ENCODE results near the gene ADAD1. TPM values are rescaled to one million over a fixed set of nuclear protein-coding genes. Genes with fewer than 3 reads are reported as not detected.

The ADAD1 gene
- total and polyA plus RNA-seq, 2 donors (not counting 3 experiments of a cell fraction or from before 2014, with no cell fraction given) = not detected

DNA sequence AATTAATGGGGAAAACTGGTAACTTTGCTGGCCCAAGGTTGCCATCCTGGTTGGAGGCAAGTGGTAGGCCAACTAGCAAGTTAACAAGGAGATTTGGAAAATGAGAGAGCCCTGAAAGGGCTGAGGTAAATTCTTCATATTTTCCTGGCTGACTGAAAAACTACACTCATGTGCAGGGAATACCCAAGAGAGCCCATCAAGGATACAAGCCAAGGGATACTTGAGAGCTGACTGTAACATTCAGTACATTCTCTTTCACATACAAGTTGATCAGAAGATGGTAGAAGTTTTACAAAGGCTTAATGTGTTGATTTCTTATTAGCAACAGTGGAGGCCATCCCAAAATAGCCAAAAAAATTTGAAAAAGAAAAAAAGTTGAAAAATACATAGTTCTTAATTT, 44.4 kb downstream of the ADAD1 start:
- dilution Hi-C loops (cut with MboI; ENCODE audit: extremely low pct_ligation_motif_present, low sequenced_read_pairs) = no loop called here
- no peaks in the 10 kb centered on the region for H4K20me1 ChIP-seq (replicated peaks; ENCODE audit: control insufficient read depth, extremely low read depth, insufficient read depth, low read length)
- no TSS peak for BruUV-seq (replicated peaks)
- no peak overlapping the region for H3K4me2 ChIP-seq (ENCODE audit: insufficient read depth, low read length)
- intact Hi-C loops (cut with micrococcal nuclease) = no loop called here
- DNase-seq (ENCODE audit: low read depth, low spot score) (no peak), FAIRE-seq (no peak)
- TF ChIP-seq MYC (IDR thresholded peaks at IDR 0.05; ENCODE audit: low read depth, low read length) (no peak), CTCF (IDR thresholded peaks at IDR 0.05; ENCODE audit: extremely low read depth in 1 of 2, insufficient read depth in 1 of 2, low read depth in 1 of 2, low read length in 2 of 2) (no peak), MAX (IDR thresholded peaks at IDR 0.05; ENCODE audit: insufficient read depth, insufficient read length) (no peak), FOS (IDR thresholded peaks at IDR 0.05; ENCODE audit: borderline replicate concordance, insufficient read depth, low read length) (no peak), GATA2 (IDR thresholded peaks at IDR 0.05; ENCODE audit: insufficient read depth, insufficient read length, low read depth, low read length) (no peak), JUN (IDR thresholded peaks at IDR 0.05; ENCODE audit: borderline replicate concordance, insufficient read depth, insufficient read length, low read depth) (no peak), EZH2 (IDR thresholded peaks at IDR 0.05; ENCODE audit: borderline replicate concordance, low read depth, low read length, severe bottlenecking) (no peak), POLR2A (IDR thresholded peaks at IDR 0.05; ENCODE audit: low read depth, low read length) (no peak), POLR2AphosphoS5 (IDR thresholded peaks at IDR 0.05; ENCODE audit: insufficient read depth, low read depth, low read length) (no peak)
- H3K4me1 ChIP-seq (ENCODE audit: control insufficient read depth, extremely low read depth, insufficient read depth, low read length) = no peaks in the 10 kb centered on the region
- H3K79me2 ChIP-seq (ENCODE audit: control insufficient read depth, insufficient read depth, low read length) = no peaks in the 10 kb centered on the region
- CTCF ChIA-PET = no interaction called here
- no peak overlapping the region for H3K4me3 ChIP-seq (replicated peaks in 1 of 3; ENCODE audit: insufficient read depth in 1 of 3, low read depth in 1 of 3, low read length in 3 of 3)
- no peak overlapping the region for H2AFZ ChIP-seq (ENCODE audit: low read depth, low read length)
- H3K36me3 ChIP-seq (ENCODE audit: control insufficient read depth in 2 of 2, extremely low read depth in 1 of 2, insufficient read depth in 2 of 2, low read length in 2 of 2) = no peaks in the 10 kb centered on the region
- peaks cover 0 to 4% of the 10 kb centered on the region in 2 experiments for H3K27me3 ChIP-seq (ENCODE audit: control insufficient read depth in 2 of 2, insufficient read depth in 2 of 2, low read length in 2 of 2)
- no peaks in the 10 kb centered on the region for H3K9me3 ChIP-seq (replicated peaks; ENCODE audit: control insufficient read depth, insufficient read depth, low read length)
- POLR2A ChIA-PET = no interaction called here
- no peak overlapping the region for H3K9ac ChIP-seq (replicated peaks; ENCODE audit: extremely low read depth, insufficient read depth, low read length)
- no peak overlapping the region for H3K27ac ChIP-seq (ENCODE audit: insufficient read depth, low read depth, low read length)
- H3K9me1 ChIP-seq (replicated peaks; ENCODE audit: control insufficient read depth, extremely low read depth, insufficient read depth, low read length) = no peaks in the 10 kb centered on the region

Measured in endothelial cell of umbilical vein (primary cell).